C4-2B (cell line): ENCODE measurements around the gene FCGR3A.

Experiments
- CTCF ChIP-seq: fragments of 450-650 bp; conservative IDR thresholded peaks from 2 replicates; pipeline ENCODE4 v1.5.1; 2017; ENCODE audit warnings: mild to moderate bottlenecking
- ZFX ChIP-seq: fragments of 450-650 bp; IDR thresholded peaks from 2 replicates; pipeline ENCODE4 v1.6.1; 2017

GRCh38 chr1:161511018-161511755, 38.4 kb downstream of the FCGR3A start:
- TF ChIP-seq CTCF (no peak), ZFX (no peak)
